Trophoblast cell (in vitro differentiated cells and primary cell): Measurements from ENCODE around the gene SLC4A3.

ENCODE experiments used
- DNase-seq, 2 donors: peaks; one replicate each; pipeline ENCODE4 v3.0.0-alpha.2; 2016
- H2AFZ ChIP-seq: 2 replicates; pipeline ENCODE4 v1.6.1; 2013; ENCODE audit warnings: low read length, moderate library complexity, mild to moderate bottlenecking; ENCODE audit not compliant: insufficient read depth, poor library complexity
- H2AK5ac ChIP-seq: 2 replicates; pipeline ENCODE4 v1.6.1; 2013; ENCODE audit warnings: mild to moderate bottlenecking, low read length
- H2BK120ac ChIP-seq: 2 replicates; pipeline ENCODE4 v1.6.1; 2013; ENCODE audit warnings: low read length, mild to moderate bottlenecking, moderate library complexity; ENCODE audit not compliant: insufficient read depth, poor library complexity
- H2BK12ac ChIP-seq: 2 replicates; pipeline ENCODE4 v1.6.1; 2013; ENCODE audit warnings: mild to moderate bottlenecking, low read length, moderate library complexity
- H2BK5ac ChIP-seq: 2 replicates; pipeline ENCODE4 v1.6.1; 2013; ENCODE audit warnings: low read length, low read depth, moderate library complexity, mild to moderate bottlenecking; ENCODE audit not compliant: poor library complexity
- H3K14ac ChIP-seq: 2 replicates; pipeline ENCODE4 v1.6.1; 2013; ENCODE audit warnings: mild to moderate bottlenecking, low read length
- H3K18ac ChIP-seq: 2 replicates; pipeline ENCODE4 v1.6.1; 2013; ENCODE audit warnings: mild to moderate bottlenecking, low read length
- H3K23ac ChIP-seq: 2 replicates; pipeline ENCODE4 v1.6.1; 2013; ENCODE audit warnings: low read length
- H3K27ac ChIP-seq: 2 replicates; pipeline ENCODE4 v1.5.1; 2013; ENCODE audit warnings: low read depth, mild to moderate bottlenecking, inconsistent platforms, low read length, moderate library complexity
- H3K27me3 ChIP-seq: 2 replicates; pipeline ENCODE4 v1.6.1; 2013; ENCODE audit warnings: inconsistent platforms, mild to moderate bottlenecking, low read length, moderate library complexity; ENCODE audit not compliant: insufficient read depth
- H3K36me3 ChIP-seq, 2 experiments: 1 replicate in 1 of 2; 2 replicates in 1 of 2; pipeline ENCODE4 v1.6.1; 2013; ENCODE audit warnings: low read length in 2 of 2, mild to moderate bottlenecking in 2 of 2, moderate library complexity in 1 of 2; ENCODE audit not compliant: insufficient read depth in 2 of 2, control insufficient read depth in 1 of 2
- H3K4ac ChIP-seq: 2 replicates; pipeline ENCODE4 v1.6.1; 2013; ENCODE audit warnings: low read depth, mild to moderate bottlenecking, low read length, moderate library complexity
- H3K4me1 ChIP-seq, 2 experiments: 1 replicate in 1 of 2; 2 replicates in 1 of 2; pipeline ENCODE4 v1.6.1; 2013; ENCODE audit warnings: low read length in 2 of 2, mild to moderate bottlenecking in 2 of 2, moderate library complexity in 1 of 2; ENCODE audit not compliant: insufficient read depth in 2 of 2, control insufficient read depth in 1 of 2
- H3K4me2 ChIP-seq: 2 replicates; pipeline ENCODE4 v1.6.1; 2013; ENCODE audit warnings: inconsistent platforms, mild to moderate bottlenecking, low read length, moderate library complexity
- H3K4me3 ChIP-seq: 2 replicates; pipeline ENCODE4 v1.5.1; 2013; ENCODE audit warnings: mild to moderate bottlenecking, low read depth, low read length, inconsistent platforms
- H3K79me1 ChIP-seq: one replicate; pipeline ENCODE4 v1.6.1; 2013; ENCODE audit warnings: low read length
- H3K79me2 ChIP-seq: 2 replicates; pipeline ENCODE4 v1.6.1; 2013; ENCODE audit warnings: low read length, mild to moderate bottlenecking; ENCODE audit not compliant: control insufficient read depth, insufficient read depth, poor library complexity
- H3K9ac ChIP-seq: 2 replicates; pipeline ENCODE4 v1.6.1; 2013; ENCODE audit warnings: mild to moderate bottlenecking, low read length
- H3K9me3 ChIP-seq: 2 replicates; pipeline ENCODE4 v1.6.1; 2013; ENCODE audit warnings: low read depth, mild to moderate bottlenecking, control low read depth, inconsistent platforms, low read length; ENCODE audit not compliant: insufficient read depth
- H4K12ac ChIP-seq: 2 replicates; pipeline ENCODE4 v1.6.1; 2013; ENCODE audit warnings: low read depth, mild to moderate bottlenecking, low read length, moderate library complexity
- H4K8ac ChIP-seq: 2 replicates; pipeline ENCODE4 v1.6.1; 2013; ENCODE audit warnings: low read depth, mild to moderate bottlenecking, low read length, moderate library complexity
- H4K91ac ChIP-seq: one replicate; pipeline ENCODE4 v1.6.1; 2013; ENCODE audit warnings: low read depth, mild to moderate bottlenecking, low read length, moderate library complexity
- WGBS: extraction: QIAGEN DNeasy Blood & Tissue Kit; methylation state at CpG from one replicate; pipeline ENCODE4 v1.1.7; 2013; ENCODE audit warnings: missing lambda C conversion rate; ENCODE audit not compliant: insufficient read length, insufficient coverage; ENCODE audit errors: extremely low coverage; 5-methylcytosine and 5-hydroxymethylcytosine counted together

SLC4A3 gene

GRCh38 chr2:219624565-219624964 lies 2.9 kb upstream of the SLC4A3 start:
- no peak overlapping the region for H4K8ac ChIP-seq
- no peak overlapping the region for H2AK5ac ChIP-seq
- H4K12ac ChIP-seq: no peak overlapping the region
- peaks cover 7% of the 10 kb centered on the region for H3K79me1 ChIP-seq
- H2BK12ac ChIP-seq: no peak overlapping the region
- DNase-seq: peak in 1 of 2 donors; percentile 38
- no peak overlapping the region for H3K4me3 ChIP-seq
- peaks cover 2% of the 10 kb centered on the region for H3K79me2 ChIP-seq
- no peak overlapping the region for H3K4me2 ChIP-seq
- H2AFZ ChIP-seq: no peak overlapping the region
- H3K18ac ChIP-seq: no peak overlapping the region
- no peaks in the 10 kb centered on the region for H3K27me3 ChIP-seq
- H4K91ac ChIP-seq: no peak overlapping the region
- no peak overlapping the region for H3K23ac ChIP-seq
- no peak overlapping the region for H3K14ac ChIP-seq
- H2BK5ac ChIP-seq: no peak overlapping the region
- no peak overlapping the region for H3K27ac ChIP-seq
- no peaks in the 10 kb centered on the region for H3K9me3 ChIP-seq
- H3K9ac ChIP-seq: no peak overlapping the region
- WGBS: no CpG with 5 or more reads among the region's 6 CpGs
- H3K4ac ChIP-seq: no peak overlapping the region
- no peak overlapping the region for H2BK120ac ChIP-seq
- H3K4me1 ChIP-seq: peaks cover 3% of the 10 kb centered on the region in 2 experiments
- no peaks in the 10 kb centered on the region for H3K36me3 ChIP-seq

DNA sequence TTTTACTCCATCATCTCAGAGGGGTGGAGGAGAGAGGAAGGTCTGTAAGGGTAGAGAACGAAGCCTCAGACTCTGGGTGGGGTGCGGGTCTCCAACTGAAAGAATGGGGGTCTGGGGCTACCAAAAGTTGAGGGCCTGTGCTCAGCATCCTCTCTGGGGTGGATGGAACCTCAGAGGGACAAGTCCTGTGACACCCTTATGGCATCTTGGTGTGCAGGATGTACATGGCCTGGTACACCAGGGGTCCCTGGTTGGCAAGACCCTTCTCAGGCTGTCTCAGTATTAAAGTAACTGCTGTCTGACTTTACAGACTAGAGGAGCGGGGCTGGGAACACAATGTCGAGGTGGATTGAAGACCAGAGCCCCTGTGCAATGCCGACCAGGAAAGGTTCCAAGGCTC lies 2.3 kb upstream of the SLC4A3 start:
- no peak for DNase-seq
- H3K4me2 ChIP-seq: no peak overlapping the region
- H3K27ac ChIP-seq: no peak overlapping the region
- no CpG with 5 or more reads among the region's 5 CpGs for WGBS
- no peak overlapping the region for H2BK5ac ChIP-seq
- H3K4ac ChIP-seq: no peak overlapping the region
- H3K27me3 ChIP-seq: no peaks in the 10 kb centered on the region
- peaks cover 2% of the 10 kb centered on the region for H3K79me2 ChIP-seq
- peaks cover 7% of the 10 kb centered on the region for H3K79me1 ChIP-seq
- no peak overlapping the region for H2BK120ac ChIP-seq
- H2AK5ac ChIP-seq: no peak overlapping the region
- H2AFZ ChIP-seq: no peak overlapping the region
- peaks cover 3% of the 10 kb centered on the region in 2 experiments for H3K4me1 ChIP-seq
- no peak overlapping the region for H4K12ac ChIP-seq
- H3K9me3 ChIP-seq: no peaks in the 10 kb centered on the region
- H4K8ac ChIP-seq: no peak overlapping the region
- H3K14ac ChIP-seq: no peak overlapping the region
- H2BK12ac ChIP-seq: no peak overlapping the region
- no peak overlapping the region for H4K91ac ChIP-seq
- H3K36me3 ChIP-seq: no peaks in the 10 kb centered on the region
- H3K9ac ChIP-seq: no peak overlapping the region
- no peak overlapping the region for H3K4me3 ChIP-seq
- H3K18ac ChIP-seq: no peak overlapping the region
- no peak overlapping the region for H3K23ac ChIP-seq

- H2AK5ac ChIP-seq: no peak overlapping the region
- no peak overlapping the region for H3K27ac ChIP-seq
- peak; percentile 22 to 36 for DNase-seq
- H4K8ac ChIP-seq: no peak overlapping the region
- peaks cover 7% of the 10 kb centered on the region for H3K79me1 ChIP-seq
- no peaks in the 10 kb centered on the region for H3K27me3 ChIP-seq
- no CpG with 5 or more reads among the region's 8 CpGs for WGBS
- H3K4me2 ChIP-seq: no peak overlapping the region
- no peak overlapping the region for H3K9ac ChIP-seq
- H3K4me1 ChIP-seq: peaks cover 3% of the 10 kb centered on the region in 2 experiments
- peaks cover 2% of the 10 kb centered on the region for H3K79me2 ChIP-seq
- H2AFZ ChIP-seq: peak overlapping the region; percentile 40
- H2BK5ac ChIP-seq: no peak overlapping the region
- no peak overlapping the region for H3K14ac ChIP-seq
- H3K23ac ChIP-seq: no peak overlapping the region
- no peaks in the 10 kb centered on the region for H3K9me3 ChIP-seq
- no peak overlapping the region for H2BK120ac ChIP-seq
- no peak overlapping the region for H4K91ac ChIP-seq
- H2BK12ac ChIP-seq: no peak overlapping the region
- no peak overlapping the region for H3K18ac ChIP-seq
- H3K4ac ChIP-seq: no peak overlapping the region
- H4K12ac ChIP-seq: no peak overlapping the region
- H3K36me3 ChIP-seq: peaks cover 1 to 3% of the 10 kb centered on the region in 2 experiments
- no peak overlapping the region for H3K4me3 ChIP-seq
Observed at GRCh38 chr2:219626540-219626939, 890 bp upstream of the SLC4A3 start.

- Histone ChIP-seq H4K12ac (no peak overlapping the region), H3K4me1 (peaks cover 3% of the 10 kb centered on the region in 2 experiments), H3K79me2 (peaks cover 2% of the 10 kb centered on the region), H3K9ac (peak overlapping the region; percentile 23), H3K18ac (peak overlapping the region; percentile 38), H3K23ac (no peak overlapping the region), H3K9me3 (peaks cover 2% of the 10 kb centered on the region), H2AK5ac (peak overlapping the region; percentile 20), H3K14ac (peak overlapping the region; percentile 12), H3K27ac (no peak overlapping the region), H3K27me3 (no peaks in the 10 kb centered on the region), H2BK120ac (peak overlapping the region; percentile 15), H2BK5ac (no peak overlapping the region), H3K4me2 (peak overlapping the region; percentile 86), H3K4me3 (peak overlapping the region; percentile 10), H2AFZ (no peak overlapping the region), H4K91ac (peak overlapping the region; percentile 88), H4K8ac (no peak overlapping the region), H2BK12ac (no peak overlapping the region), H3K36me3 (peaks cover 18 to 20% of the 10 kb centered on the region in 2 experiments), H3K4ac (peak overlapping the region; percentile 2), H3K79me1 (peaks cover 7% of the 10 kb centered on the region)
- no peak for DNase-seq
- no CpG with 5 or more reads among the region's 26 CpGs for WGBS
Observed at GRCh38 chr2:219628235-219628985, 980 bp downstream of the SLC4A3 start.
